ENCODE measurements around the gene NDUFV3. TPM values are rescaled to one million over a fixed set of nuclear protein-coding genes. Genes with fewer than 3 reads are reported as not detected.

NDUFV3 gene
- total RNA-seq, 2 donors from 2014 or later: 33.2 to 42.1 TPM

GRCh38 chr21:42860345-42860744 is 32.8 kb upstream of the NDUFV3 start:
- Histone ChIP-seq H3K4me3 (no peak overlapping the region), H3K9me3 (no peaks in the 10 kb centered on the region), H3K27ac (no peak overlapping the region), H3K36me3 (peaks cover 9 to 16% of the 10 kb centered on the region in 2 donors), H3K4me1 (replicated peaks) (no peaks in the 10 kb centered on the region), H3K27me3 (replicated peaks; ENCODE audit: insufficient read depth) (no peaks in the 10 kb centered on the region)
- intact Hi-C loops (cut with DNase I): no loop called here
- no peak for DNase-seq (ENCODE audit: low spot score)
- 100% methylated on average over 13 of the region's 17 CpGs for WGBS
- TF ChIP-seq POLR2AphosphoS5 (IDR thresholded peaks at IDR 0.05): no peak
- TF ChIP-seq POLR2A (IDR thresholded peaks at IDR 0.05): no peak
- no peak for TF ChIP-seq CTCF (IDR thresholded peaks at IDR 0.05)

- Histone ChIP-seq H3K27ac (no peak overlapping the region), H3K27me3 (replicated peaks; ENCODE audit: insufficient read depth) (no peaks in the 10 kb centered on the region), H3K4me1 (replicated peaks) (no peaks in the 10 kb centered on the region), H3K4me3 (no peak overlapping the region), H3K9me3 (no peaks in the 10 kb centered on the region), H3K36me3 (peaks cover 0 to 9% of the 10 kb centered on the region in 2 donors)
- intact Hi-C loops (cut with DNase I): no loop called here
- DNase-seq (ENCODE audit: low spot score): no peak
- 83% methylated on average over 10 of the region's 10 CpGs for WGBS
- no peak for TF ChIP-seq POLR2AphosphoS5 (IDR thresholded peaks at IDR 0.05)
- no peak for TF ChIP-seq CTCF (IDR thresholded peaks at IDR 0.05)
- TF ChIP-seq POLR2A (IDR thresholded peaks at IDR 0.05): no peak
Measured at GRCh38 chr21:42861311-42861847, 31.7 kb upstream of the NDUFV3 start.

GRCh38 chr21:42861848-42862400 is 31.2 kb upstream of the NDUFV3 start:
- Histone ChIP-seq H3K4me1 (replicated peaks) (no peaks in the 10 kb centered on the region), H3K9me3 (no peaks in the 10 kb centered on the region), H3K27ac (no peak overlapping the region), H3K36me3 (peaks cover 0 to 6% of the 10 kb centered on the region in 2 donors), H3K27me3 (replicated peaks; ENCODE audit: insufficient read depth) (no peaks in the 10 kb centered on the region), H3K4me3 (no peak overlapping the region)
- WGBS: 82% methylated on average over 29 of the region's 29 CpGs
- intact Hi-C loops (cut with DNase I): no loop called here
- TF ChIP-seq CTCF (IDR thresholded peaks at IDR 0.05) (no peak), POLR2A (IDR thresholded peaks at IDR 0.05) (no peak), POLR2AphosphoS5 (IDR thresholded peaks at IDR 0.05) (no peak)
- DNase-seq (ENCODE audit: low spot score): no peak

- Histone ChIP-seq H3K27ac (no peak overlapping the region), H3K4me1 (replicated peaks) (no peaks in the 10 kb centered on the region), H3K9me3 (no peaks in the 10 kb centered on the region), H3K27me3 (replicated peaks; ENCODE audit: insufficient read depth) (no peaks in the 10 kb centered on the region), H3K4me3 (no peak overlapping the region), H3K36me3 (peaks cover 0 to 5% of the 10 kb centered on the region in 2 donors)
- no peak for DNase-seq (ENCODE audit: low spot score)
- TF ChIP-seq POLR2A (IDR thresholded peaks at IDR 0.05): no peak
- no peak for TF ChIP-seq POLR2AphosphoS5 (IDR thresholded peaks at IDR 0.05)
- no peak for TF ChIP-seq CTCF (IDR thresholded peaks at IDR 0.05)
- WGBS: 86% methylated on average over 21 of the region's 21 CpGs
- intact Hi-C loops (cut with DNase I): no loop called here
Measured at GRCh38 chr21:42862774-42863503, 30.2 kb upstream of the NDUFV3 start.

- H3K27me3 ChIP-seq (replicated peaks; ENCODE audit: insufficient read depth): no peaks in the 10 kb centered on the region
- no peak overlapping the region for H3K4me3 ChIP-seq
- no peak for TF ChIP-seq POLR2A (IDR thresholded peaks at IDR 0.05)
- no peak for TF ChIP-seq POLR2AphosphoS5 (IDR thresholded peaks at IDR 0.05)
- no peak for TF ChIP-seq CTCF (IDR thresholded peaks at IDR 0.05)
- no peaks in the 10 kb centered on the region for H3K4me1 ChIP-seq (replicated peaks)
- no peak for DNase-seq (ENCODE audit: low spot score)
- 73% methylated on average over 13 of the region's 13 CpGs for WGBS
- H3K27ac ChIP-seq: no peak overlapping the region
- no peaks in the 10 kb centered on the region for H3K9me3 ChIP-seq
- H3K36me3 ChIP-seq: no peaks in the 10 kb centered on the region
- intact Hi-C loops (cut with DNase I): no loop called here
Measured at GRCh38 chr21:42863504-42863870, 29.6 kb upstream of the NDUFV3 start.
